Non-pigmented ciliary epithelial cell (primary cell): ENCODE data around the gene ACSS1.

Experiments used
- DNase-seq: peaks from one replicate; pipeline ENCODE4 v3.0.0-alpha.2; 2010; ENCODE audit warnings: low read depth

ACSS1 gene

GRCh38 chr20:25058051-25058846 is at the start of gene ACSS1:
TSS of gene ACSS1 (minus strand) at chr20:25058139. CDS start at chr20:25058102, 37 bp downstream.
- DNase-seq: no peak

GRCh38 chr20:25103526-25103925 is 45.6 kb upstream of the ACSS1 start:
- no peak for DNase-seq

- no peak for DNase-seq
Observed at GRCh38 chr20:25100914-25101313, 43.0 kb upstream of the ACSS1 start.

- no peak for DNase-seq
Observed at GRCh38 chr20:25099601-25100140, 41.7 kb upstream of the ACSS1 start.

- no peak for DNase-seq
Observed at GRCh38 chr20:25097498-25097897, 39.6 kb upstream of the ACSS1 start.

GRCh38 chr20:25090492-25091429 is 32.8 kb upstream of the ACSS1 start:
- no peak for DNase-seq

- DNase-seq: no peak
Observed at GRCh38 chr20:25089662-25090061, 31.7 kb upstream of the ACSS1 start.

- DNase-seq: no peak
Observed at GRCh38 chr20:25089096-25089495, 31.2 kb upstream of the ACSS1 start.

GRCh38 chr20:25088267-25088666 is 30.3 kb upstream of the ACSS1 start:
- DNase-seq: no peak

GRCh38 chr20:25087186-25087929 is 29.4 kb upstream of the ACSS1 start:
- DNase-seq: no peak

- DNase-seq: no peak
Observed at GRCh38 chr20:25085756-25086495, 28.0 kb upstream of the ACSS1 start.

GRCh38 chr20:25084626-25085187 is 26.8 kb upstream of the ACSS1 start:
- DNase-seq: no peak

- DNase-seq: no peak
Observed at GRCh38 chr20:25083773-25084625, 26.1 kb upstream of the ACSS1 start.

GRCh38 chr20:25083141-25083772 is 25.3 kb upstream of the ACSS1 start:
- no peak for DNase-seq

GRCh38 chr20:25082498-25082873 is 24.5 kb upstream of the ACSS1 start:
- DNase-seq: no peak

GRCh38 chr20:25081730-25082497 is 24.0 kb upstream of the ACSS1 start, which contains the start of gene VSX1:
TSS of gene VSX1 (minus strand) at chr20:25082141. CDS start at chr20:25082096, 45 bp downstream.
- no peak for DNase-seq

- DNase-seq: no peak
Observed at GRCh38 chr20:25081065-25081729, 23.3 kb upstream of the ACSS1 start.

- DNase-seq: no peak
Observed at GRCh38 chr20:25079171-25079570, 21.2 kb upstream of the ACSS1 start.
